GM12874 (cell line): ENCODE data around the gene PASD1.

ENCODE experiments used
- TF ChIP-seq, protein P1 (sequence below): IDR thresholded peaks from 2 replicates; pipeline ENCODE4 v1.5.1; 2011; ENCODE audit warnings: low read depth, mild to moderate bottlenecking, control low read depth, low read length, moderate library complexity; ENCODE audit not compliant: insufficient read depth

Gene PASD1

DNA sequence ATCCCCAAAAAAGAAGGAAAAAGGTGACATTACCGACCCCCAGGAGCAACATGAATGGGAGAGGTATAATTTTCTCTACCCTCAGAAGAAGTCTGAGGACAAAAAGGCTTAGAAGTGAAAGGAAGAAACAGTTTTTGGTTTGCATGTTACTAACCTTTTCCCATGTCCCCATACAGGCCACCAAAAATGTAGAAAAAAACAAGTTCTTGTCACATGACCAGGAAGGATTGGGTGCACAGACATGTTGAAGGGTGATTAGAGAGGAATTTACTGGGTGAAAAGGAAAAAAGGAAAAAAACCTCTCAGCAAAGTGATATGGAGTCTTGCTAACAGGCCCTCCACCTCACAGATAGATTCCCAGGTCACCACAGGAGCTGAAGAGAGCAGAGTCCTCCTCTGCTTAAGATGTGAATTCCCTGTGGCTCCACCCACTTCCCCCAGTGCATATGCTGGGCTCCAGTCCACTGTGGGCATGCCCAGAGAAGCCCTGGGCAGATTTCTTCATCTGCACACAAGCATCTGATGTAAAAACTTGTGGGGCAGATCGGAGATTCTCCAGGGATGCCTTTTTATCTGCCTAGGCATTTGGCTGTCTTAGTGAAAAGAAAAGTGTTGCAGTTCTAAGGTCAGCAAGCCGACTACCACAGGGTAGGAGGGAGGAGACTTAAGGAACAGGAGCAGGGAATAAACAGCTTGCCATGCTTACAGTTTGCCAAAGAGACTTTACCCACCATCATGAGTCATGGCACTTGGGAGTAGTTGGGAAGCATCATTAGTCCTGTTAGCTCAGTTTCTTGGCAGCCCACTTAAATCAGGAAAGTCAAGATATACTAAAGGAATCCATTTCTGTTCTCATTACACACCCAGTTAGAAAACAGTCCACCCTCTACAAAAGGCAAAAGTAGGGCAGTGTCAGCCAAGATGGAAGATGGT lies 25.0 kb upstream of the PASD1 start:
- TF ChIP-seq, protein P1, sequence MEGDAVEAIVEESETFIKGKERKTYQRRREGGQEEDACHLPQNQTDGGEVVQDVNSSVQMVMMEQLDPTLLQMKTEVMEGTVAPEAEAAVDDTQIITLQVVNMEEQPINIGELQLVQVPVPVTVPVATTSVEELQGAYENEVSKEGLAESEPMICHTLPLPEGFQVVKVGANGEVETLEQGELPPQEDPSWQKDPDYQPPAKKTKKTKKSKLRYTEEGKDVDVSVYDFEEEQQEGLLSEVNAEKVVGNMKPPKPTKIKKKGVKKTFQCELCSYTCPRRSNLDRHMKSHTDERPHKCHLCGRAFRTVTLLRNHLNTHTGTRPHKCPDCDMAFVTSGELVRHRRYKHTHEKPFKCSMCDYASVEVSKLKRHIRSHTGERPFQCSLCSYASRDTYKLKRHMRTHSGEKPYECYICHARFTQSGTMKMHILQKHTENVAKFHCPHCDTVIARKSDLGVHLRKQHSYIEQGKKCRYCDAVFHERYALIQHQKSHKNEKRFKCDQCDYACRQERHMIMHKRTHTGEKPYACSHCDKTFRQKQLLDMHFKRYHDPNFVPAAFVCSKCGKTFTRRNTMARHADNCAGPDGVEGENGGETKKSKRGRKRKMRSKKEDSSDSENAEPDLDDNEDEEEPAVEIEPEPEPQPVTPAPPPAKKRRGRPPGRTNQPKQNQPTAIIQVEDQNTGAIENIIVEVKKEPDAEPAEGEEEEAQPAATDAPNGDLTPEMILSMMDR = no peak

DNA sequence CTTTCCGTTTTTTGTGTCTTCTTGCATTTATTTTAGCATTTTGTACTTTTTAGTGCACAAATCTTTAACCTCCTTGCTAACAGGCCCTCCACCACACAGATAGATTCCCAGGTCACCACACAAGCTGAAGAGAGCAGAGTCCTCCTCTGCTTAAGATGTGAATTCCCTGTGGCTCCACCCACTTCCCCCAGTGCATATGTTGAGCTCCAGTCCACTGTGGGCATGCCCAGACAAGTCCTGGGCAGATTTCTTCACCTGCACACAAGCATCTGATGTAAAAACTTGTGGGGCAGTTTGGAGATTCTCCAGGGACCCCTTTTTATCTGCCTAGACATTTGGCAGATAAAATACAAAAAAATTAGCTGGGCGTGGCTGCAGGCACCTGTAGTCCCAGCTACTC lies 19.8 kb upstream of the PASD1 start:
- TF ChIP-seq, protein P1 = no peak

DNA sequence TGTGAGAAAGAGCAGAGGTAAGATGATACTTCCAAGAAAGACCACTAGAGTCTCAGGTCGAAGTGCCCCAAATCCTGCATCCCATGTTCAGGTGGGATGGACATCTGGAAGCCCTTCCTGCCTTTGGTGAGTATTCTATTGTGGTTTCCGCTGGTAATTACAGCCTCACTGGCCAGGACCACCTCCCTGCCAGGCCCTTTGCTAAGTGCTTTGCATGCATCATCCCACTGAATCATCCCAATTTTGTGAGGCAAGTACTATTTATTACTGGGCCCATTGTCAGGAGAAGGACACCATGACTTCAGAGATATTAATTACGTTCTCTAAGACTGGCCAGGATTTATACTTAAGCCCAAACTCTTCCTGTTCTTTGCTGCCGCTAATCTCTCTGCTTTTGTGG lies 10.7 kb upstream of the PASD1 start:
- TF ChIP-seq, protein P1 = no peak

DNA sequence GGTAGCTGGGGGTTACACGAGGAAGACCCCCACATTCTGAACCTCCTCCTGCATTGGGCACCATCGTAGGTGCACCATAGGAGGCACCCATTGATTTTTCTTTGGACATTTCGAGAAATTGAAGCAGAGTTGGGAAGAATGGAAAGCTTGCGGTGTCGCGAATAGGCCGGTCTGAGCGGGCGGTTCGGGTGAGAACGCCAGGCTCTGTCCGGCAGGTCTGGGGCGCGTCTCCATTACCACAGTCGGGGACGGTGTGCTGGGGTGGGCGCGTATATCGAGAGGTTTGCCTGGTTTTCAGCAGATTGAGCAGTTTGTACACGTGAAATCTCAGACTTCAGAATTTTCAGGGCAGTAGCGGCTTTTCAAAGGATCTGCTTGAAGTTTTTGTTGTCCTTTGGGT lies 560 bp downstream of the PASD1 start:
- TF ChIP-seq, protein P1 = no peak

DNA sequence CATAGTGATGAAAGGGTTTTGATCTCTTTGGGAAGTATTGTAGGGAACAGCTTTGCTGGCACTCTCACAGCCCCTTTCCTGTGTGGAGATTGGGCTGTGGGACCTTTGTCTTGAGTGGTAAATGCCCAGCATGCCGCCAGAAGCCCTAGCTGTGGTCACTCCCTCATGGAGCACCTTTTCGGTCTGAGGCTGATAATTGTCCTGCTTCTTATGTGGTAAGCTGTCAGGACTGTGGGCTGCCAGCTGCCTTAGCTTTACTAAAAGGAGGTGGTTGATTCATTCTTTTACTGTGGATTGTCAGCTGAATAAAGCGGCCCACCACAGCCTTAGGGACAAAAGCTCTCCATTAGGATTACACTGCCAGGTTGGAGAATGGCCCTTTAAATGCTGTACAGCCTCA lies 7.1 kb downstream of the PASD1 start:
- TF ChIP-seq, protein P1 = no peak

DNA sequence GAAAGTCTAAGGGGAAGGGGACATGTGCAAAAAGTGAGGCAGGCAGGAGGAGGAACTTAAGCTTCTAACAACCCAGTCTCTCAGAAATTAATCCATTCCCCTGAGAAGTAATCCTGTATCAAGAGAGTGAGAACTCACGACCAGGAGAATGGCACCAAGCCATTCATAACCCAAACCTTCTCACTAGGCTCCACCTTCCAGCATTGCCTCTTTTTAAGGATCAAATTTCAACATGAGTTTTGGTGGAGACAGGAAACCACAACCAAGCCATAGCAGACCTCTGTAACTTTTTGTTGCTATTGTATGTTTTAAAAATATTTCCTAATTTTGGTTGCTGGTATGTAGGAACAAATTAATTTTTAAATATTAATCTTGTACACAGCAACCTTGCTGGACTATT lies 32.8 kb downstream of the PASD1 start:
- TF ChIP-seq, protein P1 = no peak

DNA sequence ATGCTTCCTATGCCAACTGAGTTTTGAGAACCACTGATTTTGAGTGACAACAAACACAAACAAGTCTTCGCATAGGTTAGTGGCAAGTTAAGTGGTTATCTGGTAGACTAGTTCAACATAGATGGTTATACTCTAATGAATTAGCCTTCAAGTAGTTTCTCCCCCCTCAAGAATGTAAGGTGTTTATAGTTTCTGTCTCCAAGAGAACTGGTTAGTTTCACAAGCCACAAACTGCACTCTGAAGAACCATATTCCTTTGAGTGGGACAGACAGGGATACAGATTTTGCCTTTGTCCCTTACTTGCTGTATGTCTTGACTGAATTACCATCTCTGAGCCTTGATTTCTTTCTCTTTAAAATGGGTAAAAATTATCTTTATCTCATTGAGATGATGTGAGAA lies 41.5 kb downstream of the PASD1 start:
- TF ChIP-seq, protein P1 = no peak
